Progenitor cell of endocrine pancreas (in vitro differentiated cells): ENCODE data around the gene FEM1B. TPM values are rescaled to one million over a fixed set of nuclear protein-coding genes. Genes with fewer than 3 reads are reported as not detected.

Experiments used
- DNase-seq: peaks from one replicate; pipeline ENCODE4 v3.0.0; 2021; ENCODE audit warnings: low spot score; ENCODE audit not compliant: unreplicated experiment
- H3K27ac Mint-ChIP-seq: 2 replicates; pipeline ENCODE4 v1.8.0; 2021; ENCODE audit warnings: mild to moderate bottlenecking, moderate library complexity, mixed read lengths
- H3K27me3 Mint-ChIP-seq: 2 replicates; pipeline ENCODE4 v1.8.0; 2021; ENCODE audit warnings: mixed read lengths
- H3K36me3 Mint-ChIP-seq: 2 replicates; pipeline ENCODE4 v1.8.0; 2022; ENCODE audit warnings: mixed read lengths; ENCODE audit not compliant: insufficient read depth
- H3K4me1 Mint-ChIP-seq: 2 replicates; pipeline ENCODE4 v1.8.0; 2021; ENCODE audit warnings: low read depth, mixed read lengths
- H3K4me3 Mint-ChIP-seq: 2 replicates; pipeline ENCODE4 v1.8.0; 2021; ENCODE audit warnings: low read depth, mild to moderate bottlenecking, moderate library complexity, mixed read lengths
- H3K9me3 Mint-ChIP-seq: 2 replicates; pipeline ENCODE4 v1.8.0; 2021; ENCODE audit warnings: low read depth, mixed read lengths
- total RNA-seq: library from RNA; stranded (reverse); gene quantifications from 2 replicates; pipeline ENCODE4 v1.2.1, GENCODE V29; 2021
- TF ChIP-seq, protein P1 (sequence below): fragments of 200-600 bp; sonication (generic); IDR thresholded peaks from one replicate; pipeline ENCODE4 v1.5.0; 2021; ENCODE audit warnings: antibody characterized with exemption, mild to moderate bottlenecking; ENCODE audit not compliant: unreplicated experiment

FEM1B gene
- total RNA-seq, 1 donor from 2014 or later: 45.9 TPM

DNA sequence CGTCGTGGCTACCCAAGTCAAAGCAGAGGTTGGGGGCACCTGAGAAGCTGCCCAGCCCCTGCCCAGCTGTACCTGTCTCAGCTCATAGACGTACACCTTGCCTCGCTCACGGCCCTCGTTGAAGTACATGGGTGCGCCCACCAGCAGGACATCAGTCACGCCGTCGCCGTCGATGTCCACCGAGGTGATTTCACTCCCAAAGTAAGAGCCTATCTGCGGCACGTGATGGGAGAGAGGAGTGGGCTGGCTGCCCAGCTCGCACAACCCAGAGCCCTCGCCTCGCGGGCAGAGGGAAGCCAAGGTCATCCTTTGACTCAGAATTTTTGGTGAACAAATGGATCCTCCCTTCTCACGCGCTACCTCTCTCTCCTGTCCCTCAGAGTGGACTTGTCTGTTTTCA is 54.7 kb downstream of the FEM1B start:
- H3K27ac Mint-ChIP-seq: no peak overlapping the region
- H3K4me3 Mint-ChIP-seq: no peak overlapping the region
- H3K9me3 Mint-ChIP-seq: no peaks in the 10 kb centered on the region
- no peaks in the 10 kb centered on the region for H3K36me3 Mint-ChIP-seq
- TF ChIP-seq, protein P1, sequence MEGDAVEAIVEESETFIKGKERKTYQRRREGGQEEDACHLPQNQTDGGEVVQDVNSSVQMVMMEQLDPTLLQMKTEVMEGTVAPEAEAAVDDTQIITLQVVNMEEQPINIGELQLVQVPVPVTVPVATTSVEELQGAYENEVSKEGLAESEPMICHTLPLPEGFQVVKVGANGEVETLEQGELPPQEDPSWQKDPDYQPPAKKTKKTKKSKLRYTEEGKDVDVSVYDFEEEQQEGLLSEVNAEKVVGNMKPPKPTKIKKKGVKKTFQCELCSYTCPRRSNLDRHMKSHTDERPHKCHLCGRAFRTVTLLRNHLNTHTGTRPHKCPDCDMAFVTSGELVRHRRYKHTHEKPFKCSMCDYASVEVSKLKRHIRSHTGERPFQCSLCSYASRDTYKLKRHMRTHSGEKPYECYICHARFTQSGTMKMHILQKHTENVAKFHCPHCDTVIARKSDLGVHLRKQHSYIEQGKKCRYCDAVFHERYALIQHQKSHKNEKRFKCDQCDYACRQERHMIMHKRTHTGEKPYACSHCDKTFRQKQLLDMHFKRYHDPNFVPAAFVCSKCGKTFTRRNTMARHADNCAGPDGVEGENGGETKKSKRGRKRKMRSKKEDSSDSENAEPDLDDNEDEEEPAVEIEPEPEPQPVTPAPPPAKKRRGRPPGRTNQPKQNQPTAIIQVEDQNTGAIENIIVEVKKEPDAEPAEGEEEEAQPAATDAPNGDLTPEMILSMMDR: no peak
- no peak for DNase-seq
- H3K4me1 Mint-ChIP-seq: no peaks in the 10 kb centered on the region
- peaks cover 42% of the 10 kb centered on the region for H3K27me3 Mint-ChIP-seq

DNA sequence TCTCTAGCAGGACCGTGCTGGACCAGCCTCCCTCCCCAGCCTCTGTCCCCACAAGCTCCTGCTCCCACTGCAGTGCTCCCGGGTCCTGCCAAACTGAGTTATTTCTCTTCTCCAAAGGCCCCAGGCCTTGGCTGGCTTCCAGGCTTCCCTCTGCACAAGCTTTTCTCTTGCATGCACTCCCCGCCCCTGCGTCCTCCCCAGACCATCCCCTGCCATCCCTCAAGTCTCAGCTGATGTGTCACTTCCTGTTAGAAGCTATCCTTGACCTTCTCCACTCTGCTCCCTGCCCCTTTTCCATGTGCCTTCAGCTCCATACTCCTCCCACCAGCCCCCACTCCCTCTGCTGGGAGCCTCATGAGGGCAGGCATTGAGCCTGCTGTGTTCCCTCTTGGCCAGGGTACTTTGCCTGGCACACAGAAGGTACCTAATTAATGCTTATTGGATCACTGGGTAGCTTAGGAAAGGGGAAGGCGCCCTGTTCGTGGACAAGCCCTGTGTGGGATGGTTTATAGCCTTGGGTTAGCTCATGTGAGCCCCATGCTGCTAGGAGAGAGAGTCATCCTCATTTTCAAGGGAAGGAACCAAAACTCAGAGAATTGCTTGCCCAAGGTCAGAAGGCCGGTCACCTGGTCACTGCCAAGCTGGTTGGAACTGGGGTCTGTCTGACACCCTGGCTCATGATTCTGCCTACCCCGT is 56.4 kb downstream of the FEM1B start:
- Mint-ChIP-seq H3K4me3 (no peak overlapping the region), H3K27me3 (peaks cover 28% of the 10 kb centered on the region), H3K36me3 (no peaks in the 10 kb centered on the region), H3K9me3 (no peaks in the 10 kb centered on the region), H3K27ac (no peak overlapping the region), H3K4me1 (no peaks in the 10 kb centered on the region)
- DNase-seq: no peak
- TF ChIP-seq, protein P1: no peak

DNA sequence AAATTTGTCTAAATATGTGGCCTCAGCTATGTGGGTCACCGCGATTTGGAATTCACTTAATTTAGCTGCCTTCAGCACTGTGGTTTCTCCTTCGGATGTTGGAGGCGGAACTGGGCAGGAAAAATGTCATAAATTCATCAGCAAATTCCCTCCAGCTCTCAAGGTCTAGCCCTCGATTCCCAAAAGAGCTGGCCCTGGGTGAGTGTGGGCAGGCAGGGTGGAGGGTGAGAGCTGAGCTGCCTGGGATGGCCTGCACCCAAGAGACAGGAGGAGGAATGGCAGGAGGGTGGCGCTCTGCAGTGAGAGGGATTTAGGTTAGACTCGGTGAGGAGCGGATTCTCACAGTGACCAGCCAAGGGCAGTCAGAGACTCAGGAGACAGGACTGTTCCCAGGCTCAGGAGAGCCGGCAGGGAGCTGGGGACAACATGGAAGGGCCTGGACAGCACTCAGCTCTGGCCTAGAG is 57.1 kb downstream of the FEM1B start:
- H3K9me3 Mint-ChIP-seq: no peaks in the 10 kb centered on the region
- H3K27ac Mint-ChIP-seq: no peak overlapping the region
- TF ChIP-seq, protein P1: no peak
- DNase-seq: no peak
- no peaks in the 10 kb centered on the region for H3K4me1 Mint-ChIP-seq
- no peak overlapping the region for H3K4me3 Mint-ChIP-seq
- peaks cover 23% of the 10 kb centered on the region for H3K27me3 Mint-ChIP-seq
- no peaks in the 10 kb centered on the region for H3K36me3 Mint-ChIP-seq

DNA sequence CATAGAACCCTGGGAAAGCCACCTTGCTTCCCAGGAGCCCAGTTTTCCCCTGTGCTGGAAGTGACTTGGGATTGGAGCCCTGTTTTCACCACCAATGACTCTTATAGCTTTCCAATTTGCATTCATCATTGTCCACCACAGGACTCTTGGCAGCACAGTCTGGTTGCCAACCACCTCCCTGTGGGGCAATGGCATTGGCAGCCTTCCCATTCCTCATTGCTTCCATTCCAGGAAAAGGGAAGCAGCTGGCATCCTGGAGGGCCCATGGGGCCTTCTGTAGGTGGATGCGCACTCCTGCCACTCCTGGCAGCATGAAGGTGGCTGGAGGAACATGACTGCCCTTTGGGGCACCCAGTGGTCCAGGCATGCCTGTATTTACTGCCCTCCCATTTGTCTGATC is 57.7 kb downstream of the FEM1B start:
- no peak overlapping the region for H3K4me3 Mint-ChIP-seq
- TF ChIP-seq, protein P1: no peak
- no peak for DNase-seq
- H3K27me3 Mint-ChIP-seq: peaks cover 22% of the 10 kb centered on the region
- no peak overlapping the region for H3K27ac Mint-ChIP-seq
- no peaks in the 10 kb centered on the region for H3K4me1 Mint-ChIP-seq
- no peaks in the 10 kb centered on the region for H3K36me3 Mint-ChIP-seq
- no peaks in the 10 kb centered on the region for H3K9me3 Mint-ChIP-seq

DNA sequence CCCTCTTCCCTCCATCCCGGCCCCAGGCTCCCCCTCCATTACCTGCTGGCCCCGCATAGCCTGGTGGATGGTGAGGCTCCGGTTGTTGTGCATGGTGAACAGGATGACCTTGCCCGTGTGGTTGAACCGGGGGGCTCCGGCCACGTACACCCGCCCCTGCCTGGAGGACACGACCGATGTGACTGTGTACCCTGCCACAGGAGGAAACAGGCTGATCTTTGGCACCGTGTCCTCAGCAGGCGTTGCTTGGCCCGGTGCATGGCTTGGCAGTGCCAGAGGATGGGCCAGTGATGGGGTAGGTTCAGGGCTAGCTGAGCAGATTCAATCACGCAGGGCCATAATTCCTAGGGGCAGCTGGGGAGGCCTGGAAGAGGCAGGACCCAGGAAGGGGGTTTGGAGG is 58.1 kb downstream of the FEM1B start:
- peaks cover 23% of the 10 kb centered on the region for H3K27me3 Mint-ChIP-seq
- no peak for DNase-seq
- H3K9me3 Mint-ChIP-seq: no peaks in the 10 kb centered on the region
- TF ChIP-seq, protein P1: no peak
- H3K4me3 Mint-ChIP-seq: no peak overlapping the region
- no peaks in the 10 kb centered on the region for H3K4me1 Mint-ChIP-seq
- no peak overlapping the region for H3K27ac Mint-ChIP-seq
- H3K36me3 Mint-ChIP-seq: no peaks in the 10 kb centered on the region
